KMS-11 (cell line): Measurements from ENCODE around the gene MDK.

Source experiments
- H2AFZ ChIP-seq: fragments of 200-600 bp; sonication (generic); 2 replicates; pipeline ENCODE4 v1.6.1; 2016; ENCODE audit warnings: antibody characterized with exemption, mixed run types, low read depth
- H3K27ac ChIP-seq: fragments of 200-600 bp; sonication (generic); 2 replicates; pipeline ENCODE4 v1.6.1; 2016; ENCODE audit warnings: mild to moderate bottlenecking, mixed run types
- H3K27me3 ChIP-seq: fragments of 200-600 bp; sonication (generic); 2 replicates; pipeline ENCODE4 v1.6.1; 2017; ENCODE audit warnings: mild to moderate bottlenecking, low read depth, mixed run types, moderate library complexity; ENCODE audit not compliant: insufficient read depth
- H3K36me3 ChIP-seq: fragments of 200-600 bp; sonication (generic); 2 replicates; pipeline ENCODE4 v1.6.1; 2017; ENCODE audit warnings: mild to moderate bottlenecking, mixed run types; ENCODE audit not compliant: insufficient read depth
- H3K4me1 ChIP-seq: fragments of 200-600 bp; sonication (generic); 2 replicates; pipeline ENCODE4 v1.6.1; 2016; ENCODE audit warnings: mild to moderate bottlenecking, low read depth, mixed run types; ENCODE audit not compliant: poor library complexity, severe bottlenecking
- H3K4me2 ChIP-seq: fragments of 200-600 bp; sonication (generic); 2 replicates; pipeline ENCODE4 v1.7.0; 2016; ENCODE audit warnings: mild to moderate bottlenecking, mixed run types
- H3K4me3 ChIP-seq: fragments of 200-600 bp; sonication (generic); IDR thresholded peaks from 2 replicates; pipeline ENCODE4 v1.6.1; 2017; ENCODE audit warnings: low read depth, low read length, mixed read lengths; ENCODE audit not compliant: insufficient read depth
- H3K79me2 ChIP-seq: fragments of 200-600 bp; sonication (generic); 2 replicates; pipeline ENCODE4 v1.6.1; 2016; ENCODE audit warnings: low read depth, mixed run types; ENCODE audit not compliant: insufficient read depth
- H3K9ac ChIP-seq: fragments of 200-600 bp; sonication (generic); 2 replicates; pipeline ENCODE4 v1.6.1; 2016; ENCODE audit warnings: mild to moderate bottlenecking, mixed run types
- H4K20me1 ChIP-seq: fragments of 200-600 bp; sonication (generic); 2 replicates; pipeline ENCODE4 v1.6.1; 2016; ENCODE audit warnings: mild to moderate bottlenecking, mixed run types; ENCODE audit not compliant: insufficient read depth
- TF ChIP-seq, protein P1 (sequence below): fragments of 200-600 bp; sonication (generic); conservative IDR thresholded peaks from 2 replicates; pipeline ENCODE4 v1.6.1; 2017; ENCODE audit warnings: low read depth, mild to moderate bottlenecking, antibody characterized with exemption, low read length, moderate library complexity, mixed read lengths

Gene MDK

DNA sequence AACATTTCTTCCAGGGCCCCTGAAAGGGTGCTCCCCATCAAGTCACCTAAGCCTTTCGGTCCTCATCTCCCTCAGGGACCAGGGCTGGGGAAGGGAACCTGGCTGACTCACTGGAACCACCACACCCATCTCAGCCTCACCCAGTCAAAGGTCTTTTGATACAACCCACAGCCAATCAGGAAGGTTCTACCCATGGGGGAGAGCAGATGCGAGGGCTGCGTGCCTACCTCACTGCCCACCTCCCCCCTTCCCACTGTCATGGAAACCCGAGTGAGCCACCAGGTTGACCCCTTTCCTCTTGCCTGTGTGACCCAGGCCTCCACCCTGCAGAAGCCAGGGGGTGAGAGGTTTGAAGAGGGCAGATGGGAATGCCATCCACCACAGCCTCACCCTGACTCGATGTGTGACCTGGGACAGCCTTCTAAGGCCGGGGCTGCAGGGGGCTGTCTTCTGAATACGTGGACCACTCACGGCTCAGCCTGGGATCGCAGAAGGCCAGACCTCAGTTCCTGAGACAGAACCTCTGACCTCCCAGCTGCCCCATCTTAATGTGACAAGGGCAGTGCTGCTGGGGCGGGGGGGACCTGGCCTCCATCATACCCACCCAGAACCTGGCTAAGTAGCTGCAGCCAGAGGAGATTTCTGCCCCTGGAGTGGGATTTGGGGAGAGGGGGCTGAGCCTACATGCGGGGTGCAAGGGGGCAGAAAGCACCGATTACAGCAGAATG lies 2.7 kb downstream of the MDK start:
- Histone ChIP-seq H3K36me3 (no peaks in the 10 kb centered on the region), H3K4me2 (no peak overlapping the region), H3K9ac (no peak overlapping the region), H3K27me3 (peaks cover 37% of the 10 kb centered on the region), H3K27ac (no peak overlapping the region), H3K4me3 (no peak overlapping the region), H3K79me2 (no peaks in the 10 kb centered on the region), H4K20me1 (no peaks in the 10 kb centered on the region), H2AFZ (no peak overlapping the region), H3K4me1 (peaks cover 6% of the 10 kb centered on the region)
- TF ChIP-seq, protein P1, sequence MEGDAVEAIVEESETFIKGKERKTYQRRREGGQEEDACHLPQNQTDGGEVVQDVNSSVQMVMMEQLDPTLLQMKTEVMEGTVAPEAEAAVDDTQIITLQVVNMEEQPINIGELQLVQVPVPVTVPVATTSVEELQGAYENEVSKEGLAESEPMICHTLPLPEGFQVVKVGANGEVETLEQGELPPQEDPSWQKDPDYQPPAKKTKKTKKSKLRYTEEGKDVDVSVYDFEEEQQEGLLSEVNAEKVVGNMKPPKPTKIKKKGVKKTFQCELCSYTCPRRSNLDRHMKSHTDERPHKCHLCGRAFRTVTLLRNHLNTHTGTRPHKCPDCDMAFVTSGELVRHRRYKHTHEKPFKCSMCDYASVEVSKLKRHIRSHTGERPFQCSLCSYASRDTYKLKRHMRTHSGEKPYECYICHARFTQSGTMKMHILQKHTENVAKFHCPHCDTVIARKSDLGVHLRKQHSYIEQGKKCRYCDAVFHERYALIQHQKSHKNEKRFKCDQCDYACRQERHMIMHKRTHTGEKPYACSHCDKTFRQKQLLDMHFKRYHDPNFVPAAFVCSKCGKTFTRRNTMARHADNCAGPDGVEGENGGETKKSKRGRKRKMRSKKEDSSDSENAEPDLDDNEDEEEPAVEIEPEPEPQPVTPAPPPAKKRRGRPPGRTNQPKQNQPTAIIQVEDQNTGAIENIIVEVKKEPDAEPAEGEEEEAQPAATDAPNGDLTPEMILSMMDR, result no peak

DNA sequence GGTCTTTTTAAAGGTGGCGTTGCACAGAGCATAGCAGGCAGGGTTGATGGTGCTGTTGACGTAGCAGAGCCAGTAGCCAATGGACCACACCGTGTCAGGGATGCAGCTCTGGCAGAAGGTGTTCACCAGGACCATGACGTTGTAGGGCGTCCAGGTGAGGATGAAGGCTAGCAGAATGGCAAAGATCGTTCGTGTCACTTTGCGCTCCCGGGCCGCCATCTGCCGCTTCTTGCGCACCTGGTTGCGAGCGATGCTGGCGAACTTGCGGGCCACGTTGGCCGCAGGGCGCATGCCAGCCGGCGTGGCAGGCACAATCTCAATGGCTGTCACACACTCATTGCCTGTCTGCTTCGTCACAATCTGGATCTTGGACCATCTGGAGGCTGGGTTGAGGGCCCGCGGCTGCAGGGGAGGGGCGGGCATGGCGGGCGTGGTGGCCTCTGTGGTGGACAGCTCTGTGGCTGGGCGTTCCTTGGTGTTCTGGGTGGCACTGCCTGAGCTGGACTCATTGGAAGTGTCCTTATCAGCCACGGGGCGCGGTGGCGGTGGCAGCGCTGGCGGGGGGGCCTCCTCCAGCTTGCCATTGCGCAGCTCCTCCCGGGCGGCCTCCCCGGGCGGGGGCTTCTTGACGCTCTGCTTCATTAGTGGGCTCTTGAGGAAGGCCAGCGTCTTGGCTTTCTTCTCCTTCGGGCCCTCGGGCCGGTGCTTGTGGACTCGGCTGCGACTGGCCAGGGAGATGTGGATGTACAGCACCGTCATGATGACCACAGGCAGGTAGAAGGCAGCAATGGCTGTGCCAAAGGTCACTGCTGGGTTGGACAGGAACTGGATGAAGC lies 3.9 kb downstream of the MDK start:
- H3K4me3 ChIP-seq, result no peak overlapping the region
- no peak overlapping the region for H3K4me2 ChIP-seq
- H3K4me1 ChIP-seq, result peaks cover 2% of the 10 kb centered on the region
- H3K27ac ChIP-seq, result no peak overlapping the region
- no peaks in the 10 kb centered on the region for H3K36me3 ChIP-seq
- no peak overlapping the region for H2AFZ ChIP-seq
- no peaks in the 10 kb centered on the region for H3K79me2 ChIP-seq
- no peaks in the 10 kb centered on the region for H4K20me1 ChIP-seq
- peaks cover 44% of the 10 kb centered on the region for H3K27me3 ChIP-seq
- no peak overlapping the region for H3K9ac ChIP-seq
- TF ChIP-seq, protein P1, result no peak

DNA sequence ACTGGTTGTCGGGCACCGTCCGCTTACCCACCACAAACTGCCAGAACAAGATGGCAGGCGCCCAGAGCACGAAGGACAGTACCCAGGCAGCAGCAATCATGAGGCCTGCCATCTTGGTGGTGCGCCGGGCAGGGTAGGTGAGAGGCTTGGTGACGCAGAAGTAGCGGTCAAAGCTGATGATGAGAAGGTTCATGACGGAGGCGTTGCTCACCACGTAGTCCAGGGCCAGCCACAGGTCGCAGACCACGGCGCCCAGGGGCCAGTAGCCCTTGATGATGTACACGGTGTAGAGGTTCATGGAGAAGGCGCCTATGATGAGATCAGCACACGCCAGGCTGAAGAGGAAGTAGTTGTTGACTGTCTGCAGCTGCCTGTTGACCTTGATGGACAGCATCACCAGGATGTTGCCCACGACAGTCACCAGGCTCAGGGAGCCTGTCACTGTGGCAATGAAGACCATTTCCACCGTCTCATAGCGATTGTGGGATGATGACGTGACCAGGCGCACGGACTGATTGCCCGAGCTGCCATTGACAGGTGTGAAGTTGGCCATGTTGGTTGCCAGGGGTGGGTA lies 4.6 kb downstream of the MDK start:
- Histone ChIP-seq H2AFZ (no peak overlapping the region), H3K36me3 (no peaks in the 10 kb centered on the region)

DNA sequence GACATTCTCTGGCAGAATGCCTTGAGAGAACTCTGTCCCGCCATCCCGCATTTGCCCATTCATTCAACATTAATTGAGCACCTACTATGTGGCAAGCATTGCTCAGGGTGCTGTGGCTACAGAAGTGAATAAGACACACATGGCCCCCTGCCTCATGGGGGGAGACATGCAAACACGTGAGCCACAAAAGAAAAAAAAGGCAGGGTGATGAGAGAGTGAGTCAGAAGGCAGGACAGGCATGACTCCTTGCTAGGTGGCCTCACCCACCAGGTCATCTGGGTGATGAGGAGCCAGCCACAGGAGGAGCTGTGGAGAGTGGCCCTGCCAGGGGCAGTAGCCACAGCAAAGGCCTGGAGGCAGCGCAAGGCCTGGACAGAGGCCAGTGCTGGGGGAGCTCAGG lies 5.2 kb downstream of the MDK start:
- Histone ChIP-seq H3K27me3 (peaks cover 50% of the 10 kb centered on the region), H3K4me1 (no peaks in the 10 kb centered on the region), H3K9ac (no peak overlapping the region), H3K27ac (no peak overlapping the region), H2AFZ (no peak overlapping the region), H3K4me3 (no peak overlapping the region), H3K79me2 (no peaks in the 10 kb centered on the region), H3K4me2 (no peak overlapping the region), H3K36me3 (no peaks in the 10 kb centered on the region), H4K20me1 (no peaks in the 10 kb centered on the region)
- TF ChIP-seq, protein P1, result no peak

More for the DNA sequence above, 4.6 kb downstream of the MDK start:
- no peak overlapping the region for H3K4me2 ChIP-seq
- H3K27ac ChIP-seq, result no peak overlapping the region
- no peak overlapping the region for H3K4me3 ChIP-seq
- H3K9ac ChIP-seq, result no peak overlapping the region
- H3K79me2 ChIP-seq, result no peaks in the 10 kb centered on the region
- peaks cover 50% of the 10 kb centered on the region for H3K27me3 ChIP-seq
- no peaks in the 10 kb centered on the region for H4K20me1 ChIP-seq
- TF ChIP-seq, protein P1, result no peak
- H3K4me1 ChIP-seq, result no peaks in the 10 kb centered on the region
